Small intestine (tissue), 7 donors: Measurements from ENCODE around the gene GABRB2. TPM values are rescaled to one million over a fixed set of nuclear protein-coding genes. Genes with fewer than 3 reads are reported as not detected.

ENCODE experiments used
- DNase-seq, 2 donors: peaks; one replicate each; pipeline versions ENCODE4 v3.0.0 to v3.0.0-alpha.2; 2013
- FAIRE-seq: peaks from 2 replicates; lab custom pipeline; 2012; peaks lifted over from hg19 to GRCh38; lab: Jason Lieb, UNC
- H3K27ac ChIP-seq, 3 donors: one replicate each; pipeline ENCODE4 v1.5.1; 2013; ENCODE audit warnings: low read length in 2 of 3, mild to moderate bottlenecking in 2 of 3, control low read depth in 1 of 3, inconsistent platforms in 1 of 3, low read depth in 1 of 3, moderate library complexity in 1 of 3
- H3K27me3 ChIP-seq, 3 donors: one replicate each; pipeline ENCODE4 v1.6.1; 2013; ENCODE audit warnings: low read length in 3 of 3, inconsistent platforms in 1 of 3; ENCODE audit not compliant: control insufficient read depth in 3 of 3, insufficient read depth in 3 of 3
- H3K36me3 ChIP-seq, 3 donors: one replicate each; pipeline ENCODE4 v1.6.1; 2013; ENCODE audit warnings: low read length in 3 of 3, inconsistent platforms in 1 of 3, low read depth in 1 of 3, mild to moderate bottlenecking in 1 of 3, moderate library complexity in 1 of 3; ENCODE audit not compliant: control insufficient read depth in 3 of 3, insufficient read depth in 2 of 3
- H3K4me1 ChIP-seq, 3 donors: one replicate each; pipeline ENCODE4 v1.6.1; 2013; ENCODE audit warnings: low read length in 2 of 3, inconsistent platforms in 1 of 3, low read depth in 1 of 3, mild to moderate bottlenecking in 1 of 3, moderate library complexity in 1 of 3; ENCODE audit not compliant: control insufficient read depth in 3 of 3, insufficient read depth in 2 of 3
- H3K4me3 ChIP-seq, 3 donors: one replicate each; pipeline ENCODE4 v1.5.1; 2013; ENCODE audit warnings: low read length in 3 of 3, control low read depth in 1 of 3, inconsistent platforms in 1 of 3, low read depth in 1 of 3, mild to moderate bottlenecking in 1 of 3, moderate library complexity in 1 of 3
- H3K9me3 ChIP-seq, 2 donors: one replicate each; pipeline ENCODE4 v1.6.1; 2013; ENCODE audit warnings: low read depth in 1 of 2, low read length in 1 of 2; ENCODE audit not compliant: control insufficient read depth in 2 of 2, insufficient read depth in 1 of 2
- WGBS, 3 donors: extraction: QIAGEN DNeasy Blood & Tissue Kit; methylation state at CpG; one replicate each; pipeline ENCODE4 v1.1.7; 2013; 5-methylcytosine and 5-hydroxymethylcytosine counted together
- polyA plus RNA-seq, 4 donors: library from polyadenylated mRNA; stranded (reverse) in 3 of 4; unstranded in 1 of 4; fragments of 200-250 nt in 3 of 4; fragments of 120-200 nt in 1 of 4; gene quantifications; one replicate each; pipeline versions ENCODE4 v1.2.1 to v1.2.3, GENCODE V29; 2013
- donor health status: healthy with polysubstance abuse.
- donor health status: control.
- donor health status: control.
- donor health status: Bipolar disorder and iron deficiency.
- donor health status: healthy.

Gene GABRB2
- polyA plus RNA-seq, 4 donors = 0.22 to 3.9 (median 0.68) TPM

DNA sequence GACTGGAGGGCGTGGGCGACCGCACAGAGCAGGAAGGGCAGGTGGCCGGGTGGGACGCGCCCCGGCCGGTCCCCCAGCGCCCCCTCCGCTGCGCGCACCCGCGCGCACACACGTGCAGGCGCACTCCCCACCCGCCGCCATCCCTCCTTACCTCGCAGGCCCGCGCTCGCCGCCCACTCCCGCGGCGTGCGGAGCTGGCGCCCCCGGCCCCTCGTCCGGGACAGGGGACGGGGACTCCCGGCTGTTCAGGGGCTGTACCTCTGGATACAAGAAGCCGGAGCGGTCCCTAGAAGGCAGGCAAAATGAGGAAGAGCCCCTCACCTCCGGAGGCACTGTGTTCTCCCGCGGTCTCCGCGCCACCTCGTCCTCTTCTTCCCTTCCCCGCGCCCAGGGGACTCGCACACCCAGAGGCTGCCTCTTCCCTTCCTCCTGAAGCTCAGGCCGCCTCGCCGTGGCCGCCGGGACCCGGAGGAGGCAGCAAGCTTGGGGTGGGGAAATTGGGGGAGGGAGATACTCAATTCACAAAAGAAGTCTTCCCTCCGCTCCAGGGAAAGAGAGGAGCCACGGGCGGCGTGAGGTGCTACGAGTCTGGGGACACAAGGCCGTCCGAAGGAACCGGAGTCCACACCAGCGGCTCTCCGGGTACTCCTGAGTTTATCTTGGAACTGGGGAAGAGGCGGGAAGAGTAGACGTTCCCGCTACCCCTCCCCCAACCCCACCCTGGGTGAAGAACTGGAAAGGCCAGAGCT lies 1.4 kb upstream of the GABRB2 start:
- Histone ChIP-seq H3K4me1 (peaks cover 0 to 13% (median 0%) of the 10 kb centered on the region in 3 donors), H3K36me3 (no peaks in the 10 kb centered on the region), H3K4me3 (peak overlapping the region in 2 of 3 donors; percentile 57 to 69), H3K9me3 (no peaks in the 10 kb centered on the region), H3K27ac (peak overlapping the region in 1 of 3 donors; percentile 68), H3K27me3 (peaks cover 0 to 30% (median 28%) of the 10 kb centered on the region in 3 donors)
- WGBS, 3 donors = 1 to 2% (median 1%) methylated on average over 44 to 64 of the region's 64 CpGs
- FAIRE-seq = no peak
- peak; percentile 16 to 73 for DNase-seq

DNA sequence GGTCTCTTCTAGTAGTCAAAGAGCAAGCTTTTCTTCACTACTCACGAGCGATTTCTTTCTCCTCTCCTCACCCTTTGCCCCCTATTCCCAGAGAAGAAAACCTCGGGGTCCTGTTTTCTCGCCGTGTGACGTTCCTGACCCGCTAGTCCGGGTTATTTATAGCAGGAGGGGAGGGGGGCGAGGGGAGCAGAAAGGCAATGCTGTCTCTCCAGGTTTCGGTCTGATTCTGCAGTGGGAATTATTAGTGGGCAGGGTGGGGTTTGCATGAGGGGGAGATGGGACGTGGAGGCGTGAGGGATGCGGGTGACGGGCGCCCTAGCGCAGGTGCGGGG lies 847 bp upstream of the GABRB2 start:
- Histone ChIP-seq H3K27ac (peak overlapping the region in 1 of 3 donors; percentile 67), H3K9me3 (no peaks in the 10 kb centered on the region), H3K4me1 (peaks cover 0 to 13% (median 0%) of the 10 kb centered on the region in 3 donors), H3K36me3 (no peaks in the 10 kb centered on the region), H3K27me3 (peaks cover 0 to 30% (median 28%) of the 10 kb centered on the region in 3 donors), H3K4me3 (peak overlapping the region in 2 of 3 donors; percentile 57 to 69)
- FAIRE-seq (no peak), DNase-seq (no peak)
- WGBS, 3 donors = 0% methylated on average over 7 to 17 of the region's 17 CpGs

DNA sequence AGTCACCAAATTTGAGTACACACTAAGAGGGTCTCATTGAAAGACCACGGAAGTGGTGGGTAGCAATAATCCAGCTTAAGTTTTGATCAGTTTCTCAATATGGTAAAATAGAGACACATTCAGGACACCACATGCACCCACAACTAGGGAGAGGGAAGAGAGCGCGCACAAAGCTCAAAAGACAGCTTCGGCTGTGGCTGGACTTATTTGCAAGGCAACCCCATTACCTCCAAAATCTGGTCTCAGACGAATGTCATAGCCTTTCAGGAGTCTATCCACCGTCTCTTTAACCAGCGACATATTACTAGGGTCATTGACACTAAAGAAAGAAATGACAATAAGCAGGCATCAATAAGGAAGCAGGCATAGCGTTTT lies 443 bp downstream of the GABRB2 start:
- FAIRE-seq (no peak), DNase-seq (no peak)
- 14 to 30% (median 28%) methylated on average over 8 of the region's 8 CpGs for WGBS, 3 donors
- peaks cover 0 to 13% (median 0%) of the 10 kb centered on the region in 3 donors for H3K4me1 ChIP-seq
- H3K9me3 ChIP-seq = no peaks in the 10 kb centered on the region
- peak overlapping the region in 1 of 3 donors; percentile 69 for H3K4me3 ChIP-seq
- H3K27ac ChIP-seq = peak overlapping the region in 1 of 3 donors; percentile 23
- H3K36me3 ChIP-seq = no peaks in the 10 kb centered on the region
- H3K27me3 ChIP-seq = peaks cover 0 to 30% (median 28%) of the 10 kb centered on the region in 3 donors

DNA sequence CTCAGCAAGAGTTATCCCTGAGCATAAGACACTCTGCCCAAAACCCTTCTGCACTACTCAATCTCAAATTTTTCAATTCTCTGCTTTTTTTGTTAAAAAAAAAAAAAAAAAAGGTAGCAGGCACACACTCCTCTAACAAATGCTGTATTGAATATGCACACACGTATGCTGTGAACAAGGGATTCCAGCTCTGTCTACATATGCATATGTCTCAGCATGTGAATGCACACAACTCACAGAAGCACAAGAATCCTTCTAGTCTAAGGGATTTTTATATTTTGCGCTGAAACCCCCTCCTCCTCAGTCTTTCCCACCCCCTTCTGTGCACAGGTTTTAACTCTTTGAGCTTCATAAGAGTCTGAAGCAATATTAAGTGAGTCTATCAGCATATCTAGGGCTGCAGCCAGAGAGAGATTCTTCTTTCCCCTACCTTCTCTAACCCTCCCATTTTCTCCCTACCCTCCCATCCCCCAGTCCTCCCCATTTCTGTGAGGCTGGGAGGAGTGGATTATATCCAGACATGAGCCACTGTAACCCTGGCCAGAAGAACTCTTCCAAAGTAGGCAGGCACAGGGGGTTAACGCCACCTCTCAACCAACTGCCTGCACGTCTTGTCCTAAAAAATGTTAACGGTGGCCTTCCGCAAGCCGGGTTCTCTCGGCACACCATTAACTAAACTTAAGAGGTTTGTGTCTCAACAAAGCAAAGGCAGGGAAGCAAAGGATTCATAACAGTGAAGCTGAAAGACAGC lies 1.0 kb downstream of the GABRB2 start:
- Histone ChIP-seq H3K9me3 (no peaks in the 10 kb centered on the region), H3K27ac (no peak overlapping the region), H3K27me3 (peaks cover 0 to 30% (median 28%) of the 10 kb centered on the region in 3 donors), H3K4me3 (peak overlapping the region in 1 of 3 donors; percentile 69), H3K4me1 (peaks cover 0 to 13% (median 0%) of the 10 kb centered on the region in 3 donors), H3K36me3 (no peaks in the 10 kb centered on the region)
- WGBS, 3 donors = 30 to 59% (median 53%) methylated on average over 8 of the region's 8 CpGs
- DNase-seq (no peak), FAIRE-seq (no peak)

DNA sequence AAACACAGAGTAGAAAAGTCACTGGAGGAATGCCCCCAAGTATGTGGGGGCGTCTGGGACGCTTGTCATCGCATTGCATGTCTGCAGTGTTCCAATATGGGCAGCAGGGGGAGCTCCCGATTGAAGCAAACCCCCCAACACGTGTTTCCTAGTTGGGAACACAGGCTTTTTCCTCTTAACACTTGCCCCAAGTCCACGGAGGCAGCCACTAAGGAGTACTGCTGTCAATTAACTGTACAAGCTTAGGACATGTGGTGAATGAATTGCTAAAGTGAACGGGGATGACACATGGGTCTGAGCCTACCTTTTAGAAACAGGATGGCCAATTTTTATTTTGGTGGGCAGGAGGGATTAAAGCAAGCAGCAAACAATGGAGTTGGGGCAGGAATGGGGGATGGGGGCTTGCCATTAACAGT lies 2.2 kb downstream of the GABRB2 start:
- FAIRE-seq (no peak), DNase-seq (peak; percentile 46 to 66)
- Histone ChIP-seq H3K27ac (no peak overlapping the region), H3K36me3 (no peaks in the 10 kb centered on the region), H3K27me3 (peaks cover 0 to 30% (median 28%) of the 10 kb centered on the region in 3 donors), H3K4me3 (no peak overlapping the region), H3K4me1 (peaks cover 0 to 13% (median 0%) of the 10 kb centered on the region in 3 donors), H3K9me3 (no peaks in the 10 kb centered on the region)
- WGBS, 3 donors = 1 to 2% (median 2%) methylated on average over 7 of the region's 7 CpGs

DNA sequence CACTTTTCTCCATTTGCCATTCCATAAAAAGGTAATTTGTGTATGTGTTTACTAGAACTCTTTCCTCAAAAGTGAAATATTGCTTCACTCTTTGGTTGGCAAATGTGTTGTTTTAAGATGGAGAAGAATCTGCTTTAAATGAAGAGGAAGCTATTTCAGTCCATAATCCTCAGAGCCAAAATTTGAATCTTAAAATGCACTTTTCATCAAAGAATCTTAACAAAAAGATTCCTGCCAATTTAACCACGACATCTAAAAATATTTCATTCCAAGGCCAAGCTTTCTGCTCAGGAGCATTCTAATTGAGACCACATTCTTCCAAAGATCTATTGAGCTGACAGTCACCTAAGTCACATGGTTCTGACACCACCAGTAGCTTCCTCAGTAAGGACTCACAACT lies 7.5 kb downstream of the GABRB2 start:
- Histone ChIP-seq H3K4me3 (no peak overlapping the region), H3K36me3 (no peaks in the 10 kb centered on the region), H3K27ac (no peak overlapping the region), H3K27me3 (no peaks in the 10 kb centered on the region), H3K9me3 (no peaks in the 10 kb centered on the region), H3K4me1 (no peaks in the 10 kb centered on the region)
- no peak for FAIRE-seq
- no peak for DNase-seq
- WGBS, 3 donors = 57 to 77% (median 66%) methylated on average over 1 of the region's 1 CpG

DNA sequence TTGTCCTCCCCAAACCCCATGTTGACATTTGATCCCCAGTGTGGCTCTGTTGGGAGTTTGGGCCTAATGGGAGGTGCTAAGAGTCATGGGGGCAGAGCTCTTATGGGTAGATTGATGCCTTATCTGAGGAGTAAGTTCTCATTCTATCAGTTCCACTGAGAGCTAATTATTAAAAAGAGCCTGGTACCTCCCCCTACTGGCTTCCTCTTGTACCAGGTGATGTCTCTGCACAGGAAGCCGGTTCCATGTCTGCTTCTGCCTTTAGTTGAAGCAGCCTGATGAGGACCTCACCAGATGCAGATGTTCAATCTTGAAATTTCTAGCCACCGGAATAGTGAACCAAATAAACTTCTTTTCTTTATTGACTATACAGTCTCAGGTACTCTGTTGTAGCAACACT lies 10.8 kb downstream of the GABRB2 start:
- H3K36me3 ChIP-seq = no peaks in the 10 kb centered on the region
- H3K27ac ChIP-seq = no peak overlapping the region
- WGBS, 3 donors = 72 to 84% (median 82%) methylated on average over 2 of the region's 2 CpGs
- no peaks in the 10 kb centered on the region for H3K27me3 ChIP-seq
- no peaks in the 10 kb centered on the region for H3K4me1 ChIP-seq
- no peak for FAIRE-seq
- no peaks in the 10 kb centered on the region for H3K9me3 ChIP-seq
- no peak overlapping the region for H3K4me3 ChIP-seq
- DNase-seq = peak; percentile 23 to 33

DNA sequence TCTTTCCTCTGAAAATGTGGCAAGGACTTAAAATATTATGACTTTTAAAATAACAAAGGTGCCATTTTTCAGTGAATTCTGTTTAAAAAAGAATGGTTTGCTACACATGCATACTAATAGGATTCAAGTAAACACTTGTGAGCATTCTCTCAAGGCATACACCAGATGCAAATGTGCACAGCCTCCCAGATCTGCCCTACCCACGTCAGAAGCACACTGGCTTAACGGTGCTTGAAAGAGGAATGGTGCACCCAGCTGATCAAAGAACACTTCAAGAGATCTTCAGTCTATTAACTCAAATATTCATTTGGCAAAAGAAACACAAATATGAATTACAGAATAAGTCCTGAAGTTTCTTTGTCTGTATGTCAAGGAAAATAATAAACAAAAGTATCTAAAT lies 15.8 kb downstream of the GABRB2 start:
- Histone ChIP-seq H3K27ac (no peak overlapping the region), H3K4me1 (no peaks in the 10 kb centered on the region), H3K4me3 (no peak overlapping the region), H3K27me3 (no peaks in the 10 kb centered on the region), H3K9me3 (no peaks in the 10 kb centered on the region), H3K36me3 (no peaks in the 10 kb centered on the region)
- no peak for DNase-seq
- no peak for FAIRE-seq
- 44 to 70% (median 60%) methylated on average over 2 of the region's 2 CpGs for WGBS, 3 donors
